Measurements from ENCODE around the gene ANKH. TPM values are rescaled to one million over a fixed set of nuclear protein-coding genes. Genes with fewer than 3 reads are reported as not detected.

Gene ANKH
- polyA plus RNA-seq, 2 of the 4 experiments (the other 2 are of a cell fraction), result 11.7 to 17.3 TPM

- TF ChIP-seq REST (IDR thresholded peaks at IDR 0.05) (no peak), EHMT2 (IDR thresholded peaks at IDR 0.05; ENCODE audit: low read depth) (no peak), RAD21 (conservative IDR thresholded peaks at IDR 0.05 in 1 of 2, IDR thresholded peaks at IDR 0.05 in 1 of 2) (no peak), EHF (CRISPR knock-in tag; IDR thresholded peaks at IDR 0.05) (no peak), RARB (CRISPR knock-in tag; IDR thresholded peaks at IDR 0.05) (no peak), NFE2L2 (conservative IDR thresholded peaks at IDR 0.05; ENCODE audit: low read length) (no peak), RFX5 (IDR thresholded peaks at IDR 0.05) (no peak), EP300 (IDR thresholded peaks at IDR 0.05) (no peak)
- TF ChIP-seq, protein P1, sequence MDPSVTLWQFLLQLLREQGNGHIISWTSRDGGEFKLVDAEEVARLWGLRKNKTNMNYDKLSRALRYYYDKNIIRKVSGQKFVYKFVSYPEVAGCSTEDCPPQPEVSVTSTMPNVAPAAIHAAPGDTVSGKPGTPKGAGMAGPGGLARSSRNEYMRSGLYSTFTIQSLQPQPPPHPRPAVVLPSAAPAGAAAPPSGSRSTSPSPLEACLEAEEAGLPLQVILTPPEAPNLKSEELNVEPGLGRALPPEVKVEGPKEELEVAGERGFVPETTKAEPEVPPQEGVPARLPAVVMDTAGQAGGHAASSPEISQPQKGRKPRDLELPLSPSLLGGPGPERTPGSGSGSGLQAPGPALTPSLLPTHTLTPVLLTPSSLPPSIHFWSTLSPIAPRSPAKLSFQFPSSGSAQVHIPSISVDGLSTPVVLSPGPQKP (IDR thresholded peaks at IDR 0.05; ENCODE audit: low read depth, low read length), result no peak
Observed at GRCh38 chr5:14693070-14693469, 178.5 kb downstream of the ANKH start (continued).

DNA sequence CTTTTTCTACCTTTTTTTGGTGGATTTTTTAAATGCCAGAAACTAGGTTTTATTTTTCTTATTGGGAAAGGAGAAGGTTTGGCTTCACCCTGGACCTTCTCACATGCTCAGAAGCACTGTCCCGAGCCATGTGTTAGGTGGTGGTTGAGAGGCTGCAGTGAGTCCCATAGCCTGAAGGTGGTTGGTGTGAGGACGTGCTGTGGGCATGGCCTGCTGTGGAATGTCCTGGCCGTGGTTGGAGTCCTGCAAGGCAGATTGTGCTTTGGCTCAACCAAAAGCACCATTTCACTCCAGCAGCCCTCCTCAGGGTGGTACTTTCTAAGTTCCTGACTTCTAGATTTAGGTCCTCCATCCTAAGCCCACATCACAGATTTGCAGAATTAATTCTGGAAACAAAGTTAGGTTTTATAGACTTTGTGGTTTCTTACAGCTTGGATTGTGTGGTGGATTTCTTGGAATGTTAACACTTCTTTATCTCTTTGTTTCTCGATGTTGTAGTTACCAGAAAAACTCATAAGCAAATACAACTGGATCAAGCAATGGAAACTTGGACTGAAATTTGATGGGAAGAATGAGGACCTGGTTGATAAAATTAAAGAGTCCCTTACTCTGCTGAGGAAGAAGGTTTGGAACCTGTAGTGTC lies 184.4 kb downstream of the ANKH start:
- Histone ChIP-seq H3K4me1 (0 out of 3 replicates have a peak, but pooled peaks cover 3% of the 10 kb centered on the region), H3K27ac (no peak overlapping the region), H3K4me2 (no peak overlapping the region), H3K4me3 (no peak overlapping the region), H3K9me3 (peaks cover 9% of the 10 kb centered on the region)
- WGBS (ENCODE audit: missing lambda C conversion rate), result 68% methylated on average over 4 of the region's 4 CpGs
- DNase-seq (ENCODE audit: low read depth in 1 of 2, low spot score in 1 of 2), result no peak
- no peak for FAIRE-seq
- CTCF ChIA-PET, result interaction anchor here (1.8 to 6.5 kb wide), 5 partner anchors 9 to 328 kb away, joined by 6 to 41 read pairs (median 27); no protein-coding TSS in a partner anchor
- peak in 1 of 2 experiments; percentile 46; a peak in 2 of 6 replicates for ATAC-seq
- POLR2A ChIA-PET, result no interaction called here
- TF ChIP-seq POLR2A (IDR thresholded peaks at IDR 0.05; ENCODE audit: low read length) (no peak), FOXS1 (CRISPR knock-in tag; IDR thresholded peaks at IDR 0.05) (no peak), SREBF2 (IDR thresholded peaks at IDR 0.05) (no peak), USF2 (IDR thresholded peaks at IDR 0.05) (no peak), MAZ (IDR thresholded peaks at IDR 0.05; ENCODE audit: borderline replicate concordance, low read depth, low read length) (no peak), ATOH8 (CRISPR knock-in tag; IDR thresholded peaks at IDR 0.05; ENCODE audit: low read depth) (no peak)

DNA sequence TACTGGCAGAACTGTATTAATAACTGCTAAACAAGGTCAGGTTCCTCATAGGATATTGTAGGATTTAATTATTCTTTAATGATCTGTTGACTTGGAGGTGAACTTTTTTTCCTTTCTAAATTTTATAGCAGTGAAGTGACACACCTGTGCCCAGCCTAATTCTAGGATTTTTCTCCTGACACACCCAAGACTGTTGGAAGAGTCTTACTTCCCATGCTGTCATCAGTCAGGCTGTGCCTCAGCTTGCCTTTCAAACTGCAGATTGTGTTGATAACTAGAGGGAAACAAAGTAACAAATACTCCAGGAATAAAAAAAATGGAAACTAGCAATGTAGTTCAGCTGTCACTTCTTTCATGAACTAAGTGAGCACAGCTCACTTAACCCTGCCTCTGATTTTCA lies 185.1 kb downstream of the ANKH start:
- Histone ChIP-seq H3K27ac (no peak overlapping the region), H3K4me2 (no peak overlapping the region), H3K9me3 (peaks cover 9% of the 10 kb centered on the region), H3K4me1 (0 out of 3 replicates have a peak, but pooled peaks cover 3% of the 10 kb centered on the region), H3K4me3 (no peak overlapping the region)
- ChIA-PET POLR2A (no interaction called here), CTCF (interaction anchor here (1.2 to 6.5 kb wide), 12 partner anchors 9 to 329 kb away, joined by 3 to 41 read pairs (median 12); no protein-coding TSS in a partner anchor)
- FAIRE-seq (no peak), DNase-seq (ENCODE audit: low read depth in 1 of 2, low spot score in 1 of 2) (no peak), ATAC-seq (no peak)
- TF ChIP-seq CBX2 (IDR thresholded peaks at IDR 0.05; ENCODE audit: borderline replicate concordance, low read depth) (no peak), RNF2 (IDR thresholded peaks at IDR 0.05; ENCODE audit: borderline replicate concordance, low read depth) (no peak), SMC3 (IDR thresholded peaks at IDR 0.05) (no peak), HOXB5 (CRISPR knock-in tag; IDR thresholded peaks at IDR 0.05) (no peak), MAFK (IDR thresholded peaks at IDR 0.05; ENCODE audit: partially characterized antibody) (no peak), NPAS2 (CRISPR knock-in tag; IDR thresholded peaks at IDR 0.05; ENCODE audit: borderline replicate concordance) (no peak)
